Lung (tissue), 12 donors: ENCODE measurements around the gene IQCK. TPM values are rescaled to one million over a fixed set of nuclear protein-coding genes. Genes with fewer than 3 reads are reported as not detected.
A peak's percentile ranks its signal among the peaks of the same experiment; 100 is the strongest.

ENCODE experiments used
- ATAC-seq: fragments of 200-7000 bp; cut with Tn5 transposase; one replicate; pipeline ENCODE4 v1.9.1; 2020; ENCODE audit warnings: moderate number of reproducible peaks; ENCODE audit not compliant: insufficient read depth, low FRiP score
- DNase-seq, 3 donors: peaks; one replicate each; pipeline ENCODE4 v3.0.0-alpha.2; 2013 to 2017
- H3K27ac ChIP-seq, 2 donors: one replicate each; pipeline ENCODE4 v1.5.1; 2013; ENCODE audit warnings: mild to moderate bottlenecking in 2 of 2, moderate library complexity in 2 of 2, control low read depth in 1 of 2, inconsistent platforms in 1 of 2, low read depth in 1 of 2, low read length in 1 of 2
- H3K27me3 ChIP-seq, 3 donors: one replicate each; pipeline ENCODE4 v1.5.1; 2013; ENCODE audit warnings: low read length in 2 of 3; ENCODE audit not compliant: control insufficient read depth in 3 of 3, insufficient read depth in 3 of 3
- H3K36me3 ChIP-seq, 4 donors: one replicate each; pipeline ENCODE4 v1.5.1; 2013; ENCODE audit warnings: low read length in 4 of 4, mild to moderate bottlenecking in 1 of 4, moderate library complexity in 1 of 4; ENCODE audit not compliant: control insufficient read depth in 4 of 4, insufficient read depth in 4 of 4
- H3K4me1 ChIP-seq, 5 donors: one replicate each; pipeline ENCODE4 v1.5.1; 2013; ENCODE audit warnings: low read length in 5 of 5, mild to moderate bottlenecking in 2 of 5, moderate library complexity in 1 of 5; ENCODE audit not compliant: control insufficient read depth in 5 of 5, insufficient read depth in 5 of 5
- H3K4me3 ChIP-seq: one replicate; pipeline ENCODE4 v1.5.1; 2013; ENCODE audit warnings: mild to moderate bottlenecking, control low read depth, moderate library complexity
- H3K9ac ChIP-seq, 2 donors: one replicate each; pipeline ENCODE4 v1.5.1; 2013; ENCODE audit warnings: low read length in 2 of 2, control low read depth in 1 of 2; ENCODE audit not compliant: insufficient read depth in 1 of 2
- H3K9me3 ChIP-seq, 4 donors: one replicate each; pipeline ENCODE4 v1.5.1; 2013; ENCODE audit warnings: low read length in 3 of 4, mild to moderate bottlenecking in 1 of 4, moderate library complexity in 1 of 4; ENCODE audit not compliant: control insufficient read depth in 4 of 4, insufficient read depth in 3 of 4
- WGBS, 2 donors: extraction: QIAGEN DNeasy Blood & Tissue Kit; methylation state at CpG; one replicate each; pipeline ENCODE4 v1.1.7; 2013; 5-methylcytosine and 5-hydroxymethylcytosine counted together
- polyA plus RNA-seq, 2 donors: library from polyadenylated mRNA; stranded (reverse); fragments of 200-250 nt; gene quantifications; one replicate each; pipeline ENCODE4 v1.2.1, GENCODE V29; 2013
- total RNA-seq, 2 donors: library from RNA; depleted of rRNA in 1 of 2; stranded (reverse); fragments of >200 nt in 1 of 2; gene quantifications; one replicate each; pipeline ENCODE4 v1.2.1, GENCODE V29; 2014 to 2021
- TF ChIP-seq, protein P1 (sequence below): IDR thresholded peaks from 2 replicates; pipeline ENCODE4 v1.5.1; 2012; ENCODE audit warnings: mild to moderate bottlenecking; ENCODE audit errors: control extremely low read depth, extremely low read depth
- donor health status: control.
- donor health status: control.
- donor health status: Bipolar disorder and iron deficiency.
- donor health status: healthy.
- donor health status: DM: yes; HTN: yes; CAD: no.

Gene IQCK
- total and polyA plus RNA-seq, 4 donors, result 12.7 to 27.0 (median 20.4) TPM

DNA sequence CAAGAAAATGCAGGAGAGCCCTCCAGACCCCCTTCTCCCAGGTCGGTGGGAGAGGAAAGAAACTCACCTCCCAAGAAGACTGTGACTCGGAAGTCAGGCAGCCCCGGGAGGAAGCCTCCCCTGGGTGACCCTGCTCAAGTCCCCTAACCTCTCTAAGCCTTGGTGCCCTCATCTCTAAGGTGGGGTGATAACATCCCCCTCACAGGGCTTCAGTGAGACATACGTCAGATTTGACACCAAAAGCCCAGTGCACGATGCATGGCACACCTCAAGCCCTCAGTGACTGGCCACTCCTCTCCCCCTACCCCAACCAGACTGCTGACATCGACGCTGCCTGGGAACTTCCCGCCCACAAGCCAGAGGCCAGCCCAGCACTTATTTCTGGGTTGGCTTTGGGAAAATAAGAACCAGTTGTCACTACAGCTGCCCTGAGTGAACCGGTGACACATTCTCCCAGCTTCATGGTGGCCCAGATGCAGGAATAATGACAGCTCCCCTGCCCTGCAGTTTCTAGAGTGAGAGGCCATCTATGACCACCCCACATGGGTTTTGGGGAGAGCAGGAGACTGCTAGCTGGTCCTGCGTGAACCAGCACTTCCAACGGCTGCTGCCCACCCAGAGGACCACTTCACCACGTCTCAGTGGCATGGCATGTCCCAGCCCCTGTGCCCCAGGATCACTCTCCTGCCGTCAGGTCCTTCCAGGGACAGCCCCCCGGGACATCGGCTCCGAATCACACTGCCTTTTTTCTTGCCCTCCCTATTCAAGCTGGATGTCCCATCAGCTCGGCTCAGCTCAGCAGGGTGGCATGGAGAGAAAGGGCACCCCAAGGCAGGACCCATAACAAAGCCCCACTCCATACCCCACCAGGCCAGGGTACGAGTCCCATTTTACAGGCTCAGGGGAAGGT lies 9.5 kb upstream of the IQCK start:
- no peak overlapping the region for H3K27ac ChIP-seq
- 87 to 92% methylated on average over 18 of the region's 18 CpGs for WGBS, 2 donors

DNA sequence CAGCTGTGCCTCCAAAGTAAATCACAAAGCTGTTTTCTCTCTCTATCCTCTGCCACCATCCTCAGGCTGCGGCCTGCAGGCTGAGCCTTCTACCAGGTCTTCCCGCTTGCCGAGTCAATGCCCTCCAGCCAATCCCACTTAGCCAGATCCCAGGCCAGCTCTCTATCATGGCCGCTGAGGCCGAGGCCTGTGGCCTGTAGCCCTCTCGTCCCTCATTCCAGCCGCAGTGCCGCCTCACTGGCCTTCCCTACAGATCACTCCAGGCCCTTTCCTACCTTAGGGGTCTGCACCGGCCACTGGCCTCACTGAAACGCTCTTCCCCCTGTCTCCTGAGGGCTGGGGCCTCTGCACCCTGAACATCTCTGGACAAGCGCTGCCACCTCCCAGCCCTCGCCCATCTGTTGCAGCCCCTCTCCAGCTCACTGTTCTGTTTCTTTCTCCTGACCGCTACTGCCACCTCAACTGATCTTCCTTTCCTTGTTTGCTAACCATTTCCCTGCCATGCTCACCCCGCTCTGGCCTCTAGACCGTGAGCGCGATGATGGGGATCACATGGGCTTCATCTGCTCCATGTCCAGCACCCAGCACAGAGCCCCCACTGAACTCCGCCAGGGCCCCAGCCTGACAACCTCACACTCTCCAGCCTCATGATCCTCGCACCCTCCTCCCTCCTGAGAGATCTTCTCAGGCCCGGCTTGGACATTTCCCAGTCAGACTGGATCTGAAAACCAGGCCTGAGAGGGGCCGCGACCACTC lies 8.5 kb upstream of the IQCK start:
- WGBS, 2 donors, result 94 to 96% methylated on average over 22 of the region's 22 CpGs

More for the DNA sequence above, 9.5 kb upstream of the IQCK start:
- no peaks in the 10 kb centered on the region for H3K9me3 ChIP-seq
- H3K27me3 ChIP-seq, result no peaks in the 10 kb centered on the region
- DNase-seq (no peak), ATAC-seq (no peak)
- H3K4me1 ChIP-seq, result peaks cover 0 to 14% (median 0%) of the 10 kb centered on the region in 5 donors
- H3K9ac ChIP-seq, result no peak overlapping the region
- peaks cover 3 to 59% (median 36%) of the 10 kb centered on the region in 4 donors for H3K36me3 ChIP-seq
- TF ChIP-seq, protein P1, sequence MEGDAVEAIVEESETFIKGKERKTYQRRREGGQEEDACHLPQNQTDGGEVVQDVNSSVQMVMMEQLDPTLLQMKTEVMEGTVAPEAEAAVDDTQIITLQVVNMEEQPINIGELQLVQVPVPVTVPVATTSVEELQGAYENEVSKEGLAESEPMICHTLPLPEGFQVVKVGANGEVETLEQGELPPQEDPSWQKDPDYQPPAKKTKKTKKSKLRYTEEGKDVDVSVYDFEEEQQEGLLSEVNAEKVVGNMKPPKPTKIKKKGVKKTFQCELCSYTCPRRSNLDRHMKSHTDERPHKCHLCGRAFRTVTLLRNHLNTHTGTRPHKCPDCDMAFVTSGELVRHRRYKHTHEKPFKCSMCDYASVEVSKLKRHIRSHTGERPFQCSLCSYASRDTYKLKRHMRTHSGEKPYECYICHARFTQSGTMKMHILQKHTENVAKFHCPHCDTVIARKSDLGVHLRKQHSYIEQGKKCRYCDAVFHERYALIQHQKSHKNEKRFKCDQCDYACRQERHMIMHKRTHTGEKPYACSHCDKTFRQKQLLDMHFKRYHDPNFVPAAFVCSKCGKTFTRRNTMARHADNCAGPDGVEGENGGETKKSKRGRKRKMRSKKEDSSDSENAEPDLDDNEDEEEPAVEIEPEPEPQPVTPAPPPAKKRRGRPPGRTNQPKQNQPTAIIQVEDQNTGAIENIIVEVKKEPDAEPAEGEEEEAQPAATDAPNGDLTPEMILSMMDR, result no peak
- no peak overlapping the region for H3K4me3 ChIP-seq

DNA sequence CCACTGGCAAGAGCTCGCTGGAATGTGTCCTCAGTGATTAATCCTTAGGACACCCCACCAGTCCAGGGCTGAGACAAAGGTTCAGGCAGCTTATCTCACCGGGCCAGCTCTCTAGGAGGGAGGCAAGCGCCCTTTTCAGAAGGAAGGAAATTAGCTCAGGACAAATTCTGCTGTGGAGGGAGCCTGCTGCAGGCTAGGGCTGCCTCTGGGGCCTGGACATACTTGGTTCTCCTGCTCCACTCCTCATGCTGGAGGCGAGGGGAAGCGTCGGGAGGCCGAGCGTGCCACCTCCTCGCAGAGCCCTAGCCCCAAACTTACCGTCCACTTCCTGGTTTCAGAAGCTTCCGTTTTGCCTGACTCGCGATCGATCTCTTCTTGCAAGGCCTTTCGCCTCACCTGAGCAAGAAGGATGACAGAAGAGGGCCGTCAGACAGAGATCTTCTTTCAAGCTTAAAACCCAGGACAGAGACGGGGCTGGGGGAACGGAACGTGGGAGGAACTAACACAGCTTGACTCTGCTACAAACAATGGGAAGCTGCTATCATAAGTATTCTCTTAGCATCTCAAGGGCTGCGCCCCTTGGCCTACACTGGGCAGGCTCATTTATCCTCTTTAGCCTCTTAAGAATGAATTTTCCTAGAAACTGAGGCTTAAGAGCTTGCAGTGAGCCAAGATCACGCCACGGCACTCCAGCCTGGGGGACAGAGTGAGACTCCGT lies 7.7 kb upstream of the IQCK start:
- 78 to 81% methylated on average over 23 of the region's 23 CpGs for WGBS, 2 donors
- H3K4me3 ChIP-seq, result no peak overlapping the region
- DNase-seq, result no peak
- peaks cover 0 to 5% (median 0%) of the 10 kb centered on the region in 5 donors for H3K4me1 ChIP-seq
- H3K27me3 ChIP-seq, result no peaks in the 10 kb centered on the region
- H3K36me3 ChIP-seq, result peaks cover 7 to 58% (median 28%) of the 10 kb centered on the region in 4 donors
- peak overlapping the region; percentile 27 to 56 for H3K27ac ChIP-seq
- H3K9ac ChIP-seq, result no peak overlapping the region
- no peaks in the 10 kb centered on the region for H3K9me3 ChIP-seq
- no peak for ATAC-seq
- TF ChIP-seq, protein P1, result no peak

More for the DNA sequence above, 8.5 kb upstream of the IQCK start:
- TF ChIP-seq, protein P1, result no peak
- Histone ChIP-seq H3K36me3 (peaks cover 7 to 63% (median 34%) of the 10 kb centered on the region in 4 donors), H3K9ac (no peak overlapping the region), H3K4me3 (no peak overlapping the region), H3K4me1 (peaks cover 0 to 12% (median 0%) of the 10 kb centered on the region in 5 donors), H3K27ac (peak overlapping the region in 1 of 2 donors; percentile 56), H3K27me3 (no peaks in the 10 kb centered on the region), H3K9me3 (no peaks in the 10 kb centered on the region)
- no peak for DNase-seq
- ATAC-seq, result no peak
